Prostate gland (tissue), 2 donors: Measurements from ENCODE around the gene KCNK13. TPM values are rescaled to one million over a fixed set of nuclear protein-coding genes. Genes with fewer than 3 reads are reported as not detected.
"Not testable (repeated sequence)": the region's sequence is repeated elsewhere in the genome, so short reads cannot be mapped to it uniquely, and the experiment has no call there.

Experiments
- DNase-seq: peaks from one replicate; pipeline ENCODE4 v3.0.0-alpha.2; 2019; ENCODE audit warnings: low spot score
- H3K27ac ChIP-seq, 2 donors: fragments of 200-600 bp; sonication (generic); 2 replicates each; pipeline ENCODE4 v1.5.1; 2017 to 2019
- H3K27me3 ChIP-seq: fragments of 200-600 bp; sonication (generic); replicated peaks from 2 replicates; pipeline ENCODE4 v1.5.1; 2019; ENCODE audit not compliant: insufficient read depth
- H3K36me3 ChIP-seq, 2 donors: fragments of 200-600 bp; sonication (generic); 1 replicate in 1 of 2; 2 replicates in 1 of 2; pipeline versions ENCODE4 v1.5.1 to v1.8.1; 2017 to 2019
- H3K4me1 ChIP-seq: fragments of 200-600 bp; sonication (generic); replicated peaks from 2 replicates; pipeline ENCODE4 v1.5.1; 2019
- H3K4me3 ChIP-seq, 2 donors: fragments of 200-600 bp; sonication (generic); 2 replicates each; pipeline ENCODE4 v1.5.1; 2017 to 2019
- H3K9me3 ChIP-seq: fragments of 200-600 bp; sonication (generic); 2 replicates; pipeline ENCODE4 v1.5.1; 2017
- POLR2A ChIP-seq: fragments of 450-650 bp; IDR thresholded peaks from one replicate; pipeline ENCODE4 v1.6.1; 2016; ENCODE audit warnings: antibody characterized with exemption, mild to moderate bottlenecking
- POLR2AphosphoS5 ChIP-seq: sonication (generic); formaldehyde crosslinking; IDR thresholded peaks from one replicate; pipeline ENCODE4 v1.6.1; 2017; ENCODE audit warnings: antibody characterized with exemption
- WGBS: methylation state at CpG from one replicate; pipeline ENCODE4 v1.1.5; 2018; 5-methylcytosine and 5-hydroxymethylcytosine counted together
- intact Hi-C: fragments of 100-400 bp; cut with DNase I; formaldehyde crosslinking; loops from one replicate; pipeline ENCODE4 v1.14.2; 2022
- small RNA-seq, 2 donors: library from RNA; depleted of rRNA; stranded (forward); fragments of <200 nt; gene quantifications; one replicate each; pipeline ENCODE3, GENCODE V24; 2016
- total RNA-seq, 2 donors: library from RNA; depleted of rRNA; stranded (reverse); fragments of >200 nt; gene quantifications; one replicate each; pipeline ENCODE4 v1.1.0, GENCODE V29; 2016
- TF ChIP-seq, protein P1 (sequence below), 4 experiments: fragments of 200-600 bp in 2 of 4; fragments of 450-650 bp in 2 of 4; sonication (generic) in 2 of 4; IDR thresholded peaks; 1 replicate in 3 of 4; 2 replicates in 1 of 4; pipeline ENCODE4 v1.5.1; 2016 to 2019; ENCODE audit warnings: antibody characterized with exemption in 4 of 4, mild to moderate bottlenecking in 2 of 4, moderate library complexity in 2 of 4

The KCNK13 gene
- total RNA-seq, 2 donors from 2014 or later: 0.09 to 36.8 TPM

DNA sequence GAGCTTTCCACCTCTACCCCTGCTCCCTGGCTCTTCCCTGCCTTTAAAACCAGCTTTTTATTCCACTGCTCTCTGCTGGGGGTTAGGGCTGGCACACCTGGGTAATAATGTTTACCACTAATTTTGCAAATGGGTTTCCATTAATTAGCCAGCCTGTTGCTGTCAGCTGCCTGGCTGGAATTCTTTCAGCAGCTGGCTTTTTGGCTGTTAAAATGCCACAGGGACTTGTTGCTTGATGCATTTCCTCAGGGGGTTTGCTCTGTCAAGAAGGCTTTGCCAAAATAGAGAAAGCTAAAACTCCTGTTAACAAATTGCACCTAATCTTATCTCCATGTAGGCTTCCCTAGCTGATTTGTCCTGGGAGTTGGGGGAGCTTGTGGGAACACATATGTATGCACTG lies 142.7 kb downstream of the KCNK13 start:
- intact Hi-C loops: no loop called here
- no peak overlapping the region for H3K4me3 ChIP-seq
- H3K4me1 ChIP-seq: no peaks in the 10 kb centered on the region
- no peak for DNase-seq
- H3K27me3 ChIP-seq: no peaks in the 10 kb centered on the region
- TF ChIP-seq POLR2A (no peak), POLR2AphosphoS5 (no peak)
- TF ChIP-seq, protein P1, sequence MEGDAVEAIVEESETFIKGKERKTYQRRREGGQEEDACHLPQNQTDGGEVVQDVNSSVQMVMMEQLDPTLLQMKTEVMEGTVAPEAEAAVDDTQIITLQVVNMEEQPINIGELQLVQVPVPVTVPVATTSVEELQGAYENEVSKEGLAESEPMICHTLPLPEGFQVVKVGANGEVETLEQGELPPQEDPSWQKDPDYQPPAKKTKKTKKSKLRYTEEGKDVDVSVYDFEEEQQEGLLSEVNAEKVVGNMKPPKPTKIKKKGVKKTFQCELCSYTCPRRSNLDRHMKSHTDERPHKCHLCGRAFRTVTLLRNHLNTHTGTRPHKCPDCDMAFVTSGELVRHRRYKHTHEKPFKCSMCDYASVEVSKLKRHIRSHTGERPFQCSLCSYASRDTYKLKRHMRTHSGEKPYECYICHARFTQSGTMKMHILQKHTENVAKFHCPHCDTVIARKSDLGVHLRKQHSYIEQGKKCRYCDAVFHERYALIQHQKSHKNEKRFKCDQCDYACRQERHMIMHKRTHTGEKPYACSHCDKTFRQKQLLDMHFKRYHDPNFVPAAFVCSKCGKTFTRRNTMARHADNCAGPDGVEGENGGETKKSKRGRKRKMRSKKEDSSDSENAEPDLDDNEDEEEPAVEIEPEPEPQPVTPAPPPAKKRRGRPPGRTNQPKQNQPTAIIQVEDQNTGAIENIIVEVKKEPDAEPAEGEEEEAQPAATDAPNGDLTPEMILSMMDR (IDR thresholded peaks at IDR 0.05): no peak
- no peaks in the 10 kb centered on the region for H3K9me3 ChIP-seq
- no peak overlapping the region for H3K27ac ChIP-seq
- H3K36me3 ChIP-seq: no peaks in the 10 kb centered on the region

DNA sequence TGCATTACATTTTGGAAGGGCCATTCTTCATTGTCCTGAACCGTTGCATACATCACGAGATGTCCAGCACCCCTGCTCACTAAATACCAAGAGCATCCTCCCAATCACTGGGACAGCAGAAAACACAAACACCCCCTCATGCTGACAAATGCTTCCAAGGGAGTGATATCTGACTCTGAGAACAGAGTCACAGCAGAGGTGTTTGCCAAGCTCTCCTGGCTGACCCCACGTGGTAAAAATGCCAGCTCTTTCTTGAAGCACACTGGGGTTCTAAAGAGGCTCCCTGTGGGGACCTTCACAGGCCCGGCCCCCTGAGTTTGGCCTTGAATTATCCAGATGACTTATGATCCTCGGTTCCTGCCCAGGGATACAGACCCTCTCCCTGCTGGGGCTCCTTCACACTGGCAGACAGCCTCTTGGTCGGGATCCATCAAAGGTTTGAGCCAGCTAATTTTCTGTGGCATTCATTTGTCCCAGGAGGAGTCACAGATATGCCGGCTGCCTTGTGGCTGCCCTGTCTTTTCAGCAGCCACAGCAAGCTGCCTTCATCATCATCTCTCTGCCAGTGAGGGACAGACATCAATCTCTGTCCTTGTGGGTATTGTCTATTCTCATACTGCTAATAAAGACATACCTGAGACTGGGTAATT lies 151.4 kb downstream of the KCNK13 start:
- H3K27me3 ChIP-seq: no peaks in the 10 kb centered on the region
- TF ChIP-seq POLR2A (no peak), POLR2AphosphoS5 (no peak)
- TF ChIP-seq, protein P1 (IDR thresholded peaks at IDR 0.05): no peak
- WGBS: 76% methylated on average over 7 of the region's 7 CpGs

GRCh38 chr14:90228478-90228877 lies 166.7 kb downstream of the KCNK13 start:
- Histone ChIP-seq H3K9me3 (no peaks in the 10 kb centered on the region), H3K36me3 (no peaks in the 10 kb centered on the region), H3K27ac (no peak overlapping the region), H3K4me3 (no peak overlapping the region), H3K4me1 (no peaks in the 10 kb centered on the region), H3K27me3 (no peaks in the 10 kb centered on the region)
- no peak for DNase-seq
- intact Hi-C loops: no loop called here
- TF ChIP-seq POLR2AphosphoS5 (no peak), POLR2A (no peak)
- TF ChIP-seq, protein P1 (IDR thresholded peaks at IDR 0.05): no peak
- WGBS: 88% methylated on average over 4 of the region's 4 CpGs

More for the DNA sequence above, 151.4 kb downstream of the KCNK13 start:
- H3K36me3 ChIP-seq: no peaks in the 10 kb centered on the region
- intact Hi-C loops: no loop called here
- no peaks in the 10 kb centered on the region for H3K9me3 ChIP-seq
- DNase-seq: no peak
- no peak overlapping the region for H3K27ac ChIP-seq
- H3K4me1 ChIP-seq: no peaks in the 10 kb centered on the region
- no peak overlapping the region for H3K4me3 ChIP-seq

- not testable (repeated sequence) for DNase-seq, H3K9me3 ChIP-seq, H3K27ac ChIP-seq, H3K4me1 ChIP-seq, H3K36me3 ChIP-seq, H3K4me3 ChIP-seq, H3K27me3 ChIP-seq
- 94% methylated on average over 1 of the region's 1 CpG for WGBS
- intact Hi-C loops: loop anchor here (10.0 kb wide), 1 partner anchor 255 kb away; no protein-coding TSS in a partner anchor
Measured at GRCh38 chr14:90229942-90230341, 168.1 kb downstream of the KCNK13 start.

Small RNAs within 50 kb of the gene (small RNA-seq; reads per million reads assigned to genes)
- gene RF00019: 0 reads per million in 2 donors

Other genes with a start within 250 kb of the KCNK13 start
- 1 to 10 TPM; 8.2 to 9.6 TPM for gene EFCAB11, start 107.3 kb upstream of the KCNK13 start, total RNA-seq
- 10 to 100 TPM; 12.0 to 18.2 TPM for gene TDP1, start 106.1 kb upstream of the KCNK13 start, total RNA-seq
- 10 to 100 TPM; 77.4 to 94.3 TPM for gene PSMC1, start 194.6 kb downstream of the KCNK13 start, total RNA-seq